Subcutaneous adipose tissue (tissue), 4 donors: Measurements from ENCODE around the gene POPDC2. TPM values are rescaled to one million over a fixed set of nuclear protein-coding genes. Genes with fewer than 3 reads are reported as not detected.

ENCODE experiments used
- total RNA-seq, 4 donors: library from RNA; depleted of rRNA; stranded (reverse); fragments of >200 nt; gene quantifications; one replicate each; pipeline ENCODE4 v1.1.0, GENCODE V29; 2016
- TF ChIP-seq, protein P1 (sequence below): fragments of 450-650 bp; IDR thresholded peaks from one replicate; pipeline ENCODE4 v1.5.1; 2016; ENCODE audit warnings: low read depth, mild to moderate bottlenecking, control low read depth, antibody characterized with exemption, moderate library complexity

The POPDC2 gene
- total RNA-seq, 4 donors from 2014 or later = 1.3 to 2.9 (median 1.8) TPM

DNA sequence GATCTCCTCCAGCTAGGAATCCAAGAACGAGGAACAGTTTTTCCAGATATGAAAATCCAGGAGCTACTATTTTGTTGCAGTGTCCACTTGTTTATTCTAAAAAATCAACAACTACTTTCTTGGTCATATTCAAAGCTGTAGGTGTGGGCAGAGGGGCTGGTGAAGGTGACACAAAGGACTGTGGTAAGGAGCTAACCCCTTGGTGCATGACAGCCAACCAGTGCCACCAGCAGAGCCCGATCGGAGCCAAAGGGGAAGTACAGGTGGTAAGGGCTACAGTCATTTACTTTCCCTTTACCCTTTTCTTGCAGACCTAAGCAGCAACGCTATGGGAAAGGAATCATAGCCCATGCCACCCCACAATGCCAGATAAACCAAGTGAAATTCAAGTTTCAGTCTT, 32.0 kb downstream of the POPDC2 start:
- TF ChIP-seq, protein P1, sequence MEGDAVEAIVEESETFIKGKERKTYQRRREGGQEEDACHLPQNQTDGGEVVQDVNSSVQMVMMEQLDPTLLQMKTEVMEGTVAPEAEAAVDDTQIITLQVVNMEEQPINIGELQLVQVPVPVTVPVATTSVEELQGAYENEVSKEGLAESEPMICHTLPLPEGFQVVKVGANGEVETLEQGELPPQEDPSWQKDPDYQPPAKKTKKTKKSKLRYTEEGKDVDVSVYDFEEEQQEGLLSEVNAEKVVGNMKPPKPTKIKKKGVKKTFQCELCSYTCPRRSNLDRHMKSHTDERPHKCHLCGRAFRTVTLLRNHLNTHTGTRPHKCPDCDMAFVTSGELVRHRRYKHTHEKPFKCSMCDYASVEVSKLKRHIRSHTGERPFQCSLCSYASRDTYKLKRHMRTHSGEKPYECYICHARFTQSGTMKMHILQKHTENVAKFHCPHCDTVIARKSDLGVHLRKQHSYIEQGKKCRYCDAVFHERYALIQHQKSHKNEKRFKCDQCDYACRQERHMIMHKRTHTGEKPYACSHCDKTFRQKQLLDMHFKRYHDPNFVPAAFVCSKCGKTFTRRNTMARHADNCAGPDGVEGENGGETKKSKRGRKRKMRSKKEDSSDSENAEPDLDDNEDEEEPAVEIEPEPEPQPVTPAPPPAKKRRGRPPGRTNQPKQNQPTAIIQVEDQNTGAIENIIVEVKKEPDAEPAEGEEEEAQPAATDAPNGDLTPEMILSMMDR = no peak

DNA sequence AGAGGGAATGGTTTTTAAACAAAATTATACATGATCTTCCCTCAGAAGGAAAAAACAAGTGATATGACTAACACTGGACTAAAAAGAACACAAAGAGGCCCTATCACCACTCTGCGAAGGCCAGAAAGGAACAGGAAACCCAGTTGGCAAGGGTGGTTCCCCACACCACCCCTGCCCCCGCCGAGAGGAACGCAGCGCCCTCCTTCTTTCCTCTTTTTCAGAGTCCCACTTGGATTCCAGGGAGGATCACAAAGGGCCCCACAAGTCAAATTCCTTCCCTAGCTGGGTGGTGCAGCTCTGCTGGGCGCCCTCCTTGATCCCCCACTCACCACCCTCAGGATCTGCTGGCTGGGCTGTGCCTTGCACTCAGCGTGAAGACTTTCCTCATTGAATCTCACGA, 32.9 kb downstream of the POPDC2 start:
- TF ChIP-seq, protein P1 = no peak

DNA sequence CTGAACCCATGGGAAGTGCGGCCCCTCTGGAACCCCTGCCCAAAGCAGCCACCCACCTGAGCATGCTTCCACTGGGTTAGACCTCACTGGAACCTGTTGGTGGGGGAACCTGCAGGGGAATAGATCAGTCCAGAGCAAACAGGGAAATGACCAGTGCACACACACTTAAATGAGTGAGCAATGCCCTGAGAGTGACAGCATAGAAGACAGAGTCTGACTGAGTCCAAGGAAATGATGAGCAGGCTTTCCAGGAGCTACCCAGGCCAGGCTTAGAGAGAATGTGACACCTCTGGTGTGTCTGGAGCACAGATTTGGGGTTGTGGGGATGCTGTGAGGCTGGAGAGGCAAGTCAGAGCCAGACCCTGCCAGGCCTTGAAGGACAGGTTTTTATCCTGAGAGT, 34.2 kb downstream of the POPDC2 start:
- TF ChIP-seq, protein P1 = no peak

DNA sequence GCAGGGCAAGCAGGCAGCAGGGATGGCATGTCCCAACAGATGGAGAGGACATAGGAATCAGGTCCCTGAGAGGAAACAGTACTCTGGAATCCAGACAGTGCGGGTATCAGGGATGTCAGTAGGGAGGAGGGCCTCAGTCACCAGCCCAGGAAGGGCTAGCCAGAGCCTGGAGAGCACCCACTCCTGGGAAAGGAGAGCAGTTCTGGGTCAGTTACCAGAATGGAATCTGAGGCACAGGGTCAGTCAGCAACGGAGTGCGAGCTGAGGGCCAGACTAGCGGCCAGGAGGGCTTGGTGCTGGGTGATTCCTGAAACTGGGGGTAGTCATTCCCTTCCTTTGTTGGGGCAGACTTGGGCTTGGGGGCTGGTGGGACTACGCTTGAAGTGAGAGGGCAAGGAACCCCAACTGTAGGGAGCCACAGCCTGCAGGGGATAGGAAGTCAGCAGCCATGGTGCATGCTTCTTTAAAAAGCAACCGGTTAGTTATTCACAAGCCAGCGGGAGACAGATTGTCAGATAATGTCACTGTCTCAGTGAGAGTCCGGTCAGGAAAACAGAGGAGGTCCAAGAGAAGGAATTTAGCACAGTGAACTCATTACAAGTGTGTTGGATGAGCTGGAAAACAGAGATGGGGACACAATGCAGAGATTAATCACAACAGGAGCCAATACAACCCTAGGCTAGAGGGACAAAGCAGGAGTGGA, 34.8 kb downstream of the POPDC2 start:
- TF ChIP-seq, protein P1 = no peak

DNA sequence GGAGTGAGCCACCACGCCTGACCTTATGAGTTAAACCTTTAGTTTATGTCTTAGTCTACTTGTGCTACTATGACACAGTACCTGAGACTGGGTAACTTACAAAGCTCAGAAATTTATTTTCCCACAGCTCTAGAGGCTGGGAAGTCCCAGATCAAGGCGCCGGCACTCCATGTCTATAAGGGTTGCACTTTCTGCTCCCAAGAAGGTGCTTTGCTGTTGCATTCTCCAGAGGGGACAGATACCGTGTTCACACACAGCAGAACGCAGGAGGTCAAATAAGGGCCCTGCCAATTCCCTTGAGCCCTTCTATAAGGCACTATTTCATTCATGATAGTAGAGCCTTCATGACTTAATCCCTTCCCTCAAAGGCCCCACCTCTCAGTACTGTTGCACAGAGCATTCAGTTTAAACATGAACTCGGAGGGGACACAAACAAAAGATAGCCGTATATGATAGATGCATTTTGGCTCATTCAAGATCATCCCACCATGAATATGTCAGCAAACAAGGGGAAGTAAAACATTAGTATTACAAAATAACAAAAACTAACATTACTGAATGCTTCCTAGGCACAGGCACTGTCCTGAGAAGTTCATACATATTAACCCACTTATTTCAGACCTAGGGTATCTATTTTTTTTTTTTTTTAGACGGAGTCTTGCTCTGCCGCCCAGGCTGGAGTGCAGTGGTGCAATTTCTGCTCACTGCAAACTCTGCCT, 36.2 kb downstream of the POPDC2 start:
- TF ChIP-seq, protein P1 = no peak

DNA sequence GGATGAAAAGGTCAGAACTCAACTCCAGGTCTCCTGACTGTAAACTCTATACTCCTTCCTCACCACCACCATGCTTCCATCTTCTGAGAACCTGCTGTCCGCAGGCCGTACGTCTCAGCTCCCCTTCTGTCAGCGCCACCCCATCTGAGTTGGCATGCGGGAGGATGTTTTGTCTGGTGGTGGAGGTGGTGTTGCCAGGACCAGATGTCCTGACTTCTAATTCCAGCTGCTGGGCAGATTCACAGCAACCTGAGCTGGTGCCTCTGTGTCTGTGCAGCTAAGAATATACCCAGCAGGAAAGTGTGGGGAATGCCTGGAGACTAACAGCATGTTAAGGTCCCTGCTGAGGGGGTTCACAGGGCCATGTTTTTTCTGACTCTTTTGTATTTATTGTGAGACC, 39.5 kb downstream of the POPDC2 start:
- TF ChIP-seq, protein P1 = no peak

DNA sequence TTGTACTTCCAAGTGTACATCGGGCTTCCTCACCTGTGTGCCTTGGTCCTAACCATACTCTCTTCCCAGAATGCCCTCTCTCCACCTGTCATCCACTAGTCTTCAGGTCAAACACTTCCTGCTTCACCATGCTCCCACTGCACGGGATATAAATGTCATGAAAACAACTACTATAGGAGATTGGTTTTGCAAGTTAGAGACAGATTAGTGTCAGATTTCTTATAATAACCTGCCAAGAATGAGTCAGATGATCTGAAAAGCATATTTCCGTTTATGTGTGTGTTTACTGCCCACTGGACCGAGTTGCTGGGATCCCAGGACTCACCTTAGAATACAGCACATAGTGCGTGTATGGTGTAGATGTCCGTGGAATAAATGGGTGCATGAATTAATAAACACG, 41.3 kb downstream of the POPDC2 start:
- TF ChIP-seq, protein P1 = no peak
